SK-MEL-5 (cell line): ENCODE data around the gene ATP6V0B. TPM values are rescaled to one million over a fixed set of nuclear protein-coding genes. Genes with fewer than 3 reads are reported as not detected.

Source experiments
- DNase-seq: peaks from one replicate; pipeline ENCODE4 v3.0.0-alpha.2; 2016; ENCODE audit warnings: low read depth, low spot score
- in situ Hi-C: cut with HindIII; loops from 2 replicates; pipeline ENCODE4 v1.10.0; 2016; ENCODE audit warnings: low sequenced_read_pairs, high pct_unique_total_duplicates, low pct_unique_long_range_greater_than_20kb
- total RNA-seq: library from RNA; depleted of rRNA; stranded (reverse); fragments of >200 nt; shearing (Covaris generic); gene quantifications from 2 replicates; pipeline ENCODE4 v1.2.3, GENCODE V29; 2014

ATP6V0B gene
- total RNA-seq, 1 experiment from 2014 or later: 420 TPM

DNA sequence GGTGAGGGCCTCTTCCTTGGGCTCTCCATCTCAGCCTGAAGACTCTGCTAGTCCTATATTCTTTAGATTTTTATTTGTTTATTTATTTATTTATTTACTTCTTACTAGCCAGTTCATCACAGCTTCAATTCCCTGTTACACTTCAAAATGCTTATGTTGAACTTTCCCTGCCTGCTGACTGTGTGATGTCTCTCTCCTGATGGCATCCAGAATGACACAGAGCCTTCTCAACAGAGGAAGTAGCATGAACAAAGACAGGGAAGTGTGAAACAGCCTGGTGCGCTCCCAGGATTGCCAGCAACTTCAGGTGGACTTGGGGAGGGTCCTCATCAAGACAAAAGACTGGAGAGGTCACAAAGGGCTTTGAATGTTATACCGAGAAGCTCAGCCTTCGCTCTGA, 32.3 kb upstream of the ATP6V0B start:
- no peak for DNase-seq
- in situ Hi-C loops: no loop called here

DNA sequence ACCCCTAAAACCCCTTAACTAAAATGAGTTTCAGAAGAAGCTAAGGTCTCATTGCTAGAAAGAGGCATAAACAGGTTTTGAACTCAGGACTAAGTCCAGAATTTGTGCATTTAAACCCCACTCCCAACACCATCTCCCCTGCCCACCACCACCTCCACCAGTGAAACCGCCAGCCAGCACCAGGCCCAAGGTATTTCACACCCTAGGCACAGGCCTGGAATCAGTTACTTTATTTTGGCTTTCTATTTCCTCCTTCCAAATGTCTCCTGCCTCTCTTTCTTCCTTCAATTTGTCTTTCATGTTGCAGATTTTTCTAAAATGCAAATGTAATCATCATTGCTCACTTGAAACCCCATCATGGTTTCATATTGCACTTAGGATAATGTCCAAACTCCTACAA, 29.9 kb upstream of the ATP6V0B start:
- DNase-seq: no peak
- in situ Hi-C loops: no loop called here

DNA sequence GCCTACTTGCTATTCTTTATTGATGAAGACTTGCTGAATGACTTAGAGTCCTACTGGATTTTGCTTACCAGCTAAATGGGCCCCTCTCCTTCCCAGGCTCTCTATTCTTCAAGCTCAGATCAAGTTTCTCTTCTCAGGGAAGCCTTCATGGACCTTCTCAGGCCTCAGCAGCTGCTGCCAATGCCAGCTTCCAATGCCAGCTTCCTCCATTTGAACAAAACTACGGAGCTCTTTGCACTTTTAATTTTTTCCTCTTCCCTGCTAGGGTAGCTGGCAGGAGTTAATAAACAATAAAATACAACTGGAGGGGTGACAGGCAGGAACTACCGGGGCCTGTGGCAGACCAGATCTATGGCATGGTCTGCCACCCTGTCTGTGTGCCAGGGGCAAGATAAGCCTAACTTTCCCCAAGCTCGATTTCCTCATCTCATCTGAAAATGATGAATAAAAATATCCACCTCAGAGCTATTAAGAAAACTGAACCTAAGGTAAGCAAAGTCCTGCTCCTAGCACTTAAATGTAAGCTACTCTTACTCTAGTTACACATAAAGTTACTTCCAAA, 29.0 kb upstream of the ATP6V0B start:
- in situ Hi-C loops: no loop called here

DNA sequence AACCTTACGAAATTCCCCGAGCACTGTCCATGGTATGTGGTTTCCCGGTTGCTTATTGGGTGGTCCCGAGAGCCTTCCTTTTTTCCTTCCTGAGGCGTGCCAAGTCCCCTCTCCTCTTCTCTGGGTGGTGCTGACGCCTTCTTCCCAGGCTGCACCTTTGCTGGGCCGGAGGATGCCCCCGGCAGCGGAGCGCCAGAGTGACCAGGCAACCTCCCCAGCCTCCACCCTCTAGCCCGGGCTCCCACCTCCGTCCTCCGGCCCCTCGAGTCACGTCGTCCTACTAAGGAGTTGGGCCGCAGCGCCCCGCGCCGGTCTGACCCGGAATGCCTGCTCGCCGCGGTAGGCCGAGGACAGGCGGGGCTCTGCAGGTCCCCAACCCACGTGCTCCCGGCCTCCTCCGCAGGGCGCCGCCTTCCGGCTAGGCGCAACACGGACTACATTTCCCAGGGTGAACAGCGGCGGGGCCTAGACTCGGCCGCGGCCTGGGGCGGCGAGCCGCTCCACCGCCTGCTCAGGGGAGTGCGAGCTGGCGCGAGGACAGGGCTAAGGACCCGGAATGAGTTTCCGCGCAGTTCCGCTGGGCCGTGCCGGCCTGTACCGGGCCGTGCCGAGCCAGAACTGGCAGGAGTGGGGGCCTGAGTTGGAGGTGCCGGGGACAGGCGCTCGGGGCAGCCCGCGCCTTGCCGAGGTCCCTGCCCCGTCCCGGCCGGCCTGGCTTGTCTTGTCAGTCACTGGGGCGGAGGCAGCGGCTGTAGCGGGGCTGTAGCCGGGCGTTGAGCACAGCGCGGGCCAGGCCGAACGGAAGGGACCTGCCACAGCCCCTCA, 28.3 kb upstream of the ATP6V0B start, which contains the start of gene IPO13:
Gene IPO13, plus strand, starts transcription at position 715 of the 825 bp plus-strand sequence. CDS start 651 bp downstream, outside the sequence.
- peak; percentile 93 for DNase-seq

More for the DNA sequence above, 29.0 kb upstream of the ATP6V0B start:
- DNase-seq: no peak

DNA sequence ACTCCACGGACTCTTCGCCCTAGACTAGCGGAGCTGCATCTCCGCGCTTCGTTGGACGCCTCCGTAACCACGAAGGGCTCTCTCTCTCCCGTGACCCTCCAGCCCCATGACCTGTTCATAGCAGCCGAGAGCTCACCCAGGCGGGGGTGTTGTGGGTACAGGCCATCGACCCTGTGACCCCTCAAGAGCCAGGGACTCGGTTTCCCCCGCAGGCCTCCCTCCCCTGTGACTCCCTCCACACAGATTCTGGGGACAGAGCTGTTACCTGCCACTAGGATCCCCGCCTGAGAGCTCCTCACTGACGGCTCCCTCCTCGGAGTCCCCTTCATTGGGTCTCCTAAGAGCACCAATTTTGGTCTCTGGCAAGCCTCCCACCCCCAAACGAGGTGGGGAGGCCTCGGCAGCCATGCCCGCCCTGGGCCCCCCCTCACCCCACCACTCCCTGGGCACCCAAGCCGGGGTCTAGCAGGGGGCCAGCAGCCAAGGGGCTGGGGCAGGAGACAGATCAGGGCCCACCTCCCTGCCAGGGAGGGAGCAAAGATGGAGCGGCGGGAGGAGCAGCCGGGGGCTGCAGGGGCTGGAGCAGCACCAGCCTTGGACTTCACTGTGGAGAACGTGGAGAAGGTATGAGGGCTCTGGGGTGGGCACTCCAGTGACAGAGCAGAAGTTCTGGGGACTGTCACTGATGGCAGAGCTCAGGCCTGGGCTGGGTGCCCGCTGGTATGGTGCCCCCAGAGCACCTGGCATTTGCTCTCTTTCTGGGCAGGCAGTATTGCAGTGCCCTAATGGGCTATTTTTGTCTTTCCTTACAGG, 27.5 kb upstream of the ATP6V0B start:
- in situ Hi-C loops: no loop called here
- no peak for DNase-seq

More for the DNA sequence above, 28.3 kb upstream of the ATP6V0B start, which contains the start of gene IPO13:
- in situ Hi-C loops: no loop called here

DNA sequence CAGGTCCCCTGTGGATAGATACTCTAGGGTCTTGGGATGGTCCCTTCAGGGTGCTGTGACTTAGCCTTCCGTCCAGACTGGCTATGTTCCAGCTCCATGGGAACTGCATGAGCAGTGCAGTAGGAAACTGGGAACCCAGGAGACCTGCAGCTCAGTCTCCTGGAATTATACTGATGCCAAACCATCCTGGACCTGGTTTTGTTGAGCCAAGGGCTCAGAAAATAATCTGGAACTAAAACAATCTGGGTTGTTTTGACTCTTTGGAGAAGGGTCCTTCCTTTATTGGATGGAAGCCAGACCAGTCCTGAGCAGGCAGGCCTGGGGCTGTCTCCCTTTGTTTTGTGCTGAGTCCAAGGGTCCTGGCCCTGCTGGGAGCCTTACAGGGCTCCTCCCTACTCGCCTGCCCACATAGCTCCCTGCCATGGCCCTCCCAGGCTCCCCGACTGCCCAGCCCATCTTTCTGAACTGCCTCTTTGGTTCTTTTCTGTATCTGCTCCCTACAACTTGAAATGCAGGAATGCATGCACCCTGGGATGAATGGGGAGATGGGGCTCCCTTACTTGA, 26.8 kb upstream of the ATP6V0B start:
- in situ Hi-C loops: no loop called here
- no peak for DNase-seq

DNA sequence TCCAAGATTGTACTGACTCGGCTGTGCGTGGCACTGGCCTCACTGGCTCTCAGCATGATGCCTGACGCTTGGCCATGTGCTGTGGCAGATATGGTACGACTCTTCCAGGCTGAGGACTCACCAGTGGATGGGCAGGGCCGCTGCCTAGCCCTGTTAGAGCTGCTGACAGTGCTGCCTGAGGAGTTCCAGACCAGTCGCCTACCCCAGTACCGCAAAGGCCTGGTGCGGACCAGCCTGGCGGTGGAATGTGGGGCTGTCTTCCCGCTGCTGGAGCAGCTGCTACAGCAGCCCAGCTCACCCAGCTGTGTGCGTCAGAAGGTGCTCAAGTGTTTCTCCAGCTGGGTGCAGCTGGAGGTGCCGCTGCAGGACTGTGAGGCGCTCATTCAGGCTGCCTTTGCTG, 25.1 kb upstream of the ATP6V0B start:
- in situ Hi-C loops: no loop called here
- DNase-seq: no peak

DNA sequence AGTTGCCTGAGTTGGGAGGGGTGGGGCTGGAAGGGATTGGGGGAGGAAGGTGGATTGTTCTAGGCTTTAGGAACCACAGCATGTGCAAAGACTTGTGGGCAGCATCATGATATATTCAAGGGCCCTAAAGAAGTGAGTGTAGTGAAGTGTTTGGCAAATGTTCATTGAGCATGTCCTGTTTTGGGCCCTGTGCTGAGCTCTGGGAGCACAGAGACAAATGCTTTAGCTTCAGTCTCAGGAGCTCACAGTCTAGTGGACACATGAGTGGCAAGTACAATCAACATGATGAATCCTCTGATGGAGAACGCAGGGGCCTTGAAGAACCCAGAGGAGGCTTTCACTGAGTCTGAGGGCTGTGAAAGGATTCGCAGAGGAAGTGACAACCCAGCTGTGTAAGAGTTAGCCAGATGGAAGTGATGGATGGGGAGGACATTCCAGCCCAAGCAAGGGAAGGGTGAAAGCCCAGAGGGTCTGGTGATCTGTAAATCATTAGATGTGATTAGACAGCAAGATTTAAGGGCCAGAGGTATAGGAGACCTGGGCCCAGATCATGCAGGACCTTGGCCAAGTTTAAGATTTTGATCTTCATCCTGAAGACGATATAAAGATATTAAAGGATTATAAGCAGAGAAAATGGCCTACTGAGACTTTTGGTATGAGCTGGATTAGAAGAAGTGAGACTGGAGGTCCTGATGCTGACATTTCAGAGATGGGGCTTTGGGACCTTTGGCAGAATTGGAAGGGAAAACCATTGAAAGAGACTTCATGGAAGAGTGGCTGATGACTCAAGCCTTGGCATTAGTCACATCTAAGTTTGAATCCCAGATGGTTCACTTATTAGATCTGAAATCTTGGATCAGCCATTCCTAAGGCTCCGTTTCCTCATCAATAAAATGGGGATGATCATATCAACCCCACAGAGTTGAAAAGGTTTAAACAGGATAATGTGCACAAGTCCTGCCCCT, 23.5 kb upstream of the ATP6V0B start:
- DNase-seq: no peak
- in situ Hi-C loops: no loop called here

DNA sequence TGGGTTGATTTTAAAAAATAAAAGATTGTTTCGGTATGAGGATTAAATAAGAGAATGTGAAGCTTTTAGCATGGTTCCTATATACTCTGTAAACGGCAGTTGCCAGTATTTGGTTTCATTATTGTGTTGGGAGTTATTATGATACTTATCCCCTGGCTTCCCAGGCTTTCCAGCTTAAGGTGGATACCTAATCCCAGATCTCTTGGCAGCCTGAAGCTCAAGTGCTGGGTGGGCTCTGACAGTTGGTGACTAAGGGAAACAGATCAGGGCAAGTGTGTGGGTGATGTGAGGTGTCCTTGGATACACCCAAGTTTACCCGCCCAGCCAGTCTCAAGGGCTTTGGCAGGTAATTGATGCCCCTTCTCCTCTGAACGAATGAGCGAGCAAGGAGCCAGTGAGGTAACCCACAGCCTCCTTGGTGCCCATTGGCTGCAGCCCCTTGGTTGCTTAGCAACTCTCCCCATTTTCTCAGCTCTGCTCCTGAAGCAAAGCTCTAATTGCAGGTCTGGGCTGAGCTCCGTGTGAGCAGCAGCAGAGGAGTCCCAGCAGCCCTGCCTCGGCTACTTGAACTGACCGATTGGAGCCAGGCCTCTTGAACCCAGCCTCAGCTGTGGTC, 21.9 kb upstream of the ATP6V0B start:
- in situ Hi-C loops: no loop called here

DNA sequence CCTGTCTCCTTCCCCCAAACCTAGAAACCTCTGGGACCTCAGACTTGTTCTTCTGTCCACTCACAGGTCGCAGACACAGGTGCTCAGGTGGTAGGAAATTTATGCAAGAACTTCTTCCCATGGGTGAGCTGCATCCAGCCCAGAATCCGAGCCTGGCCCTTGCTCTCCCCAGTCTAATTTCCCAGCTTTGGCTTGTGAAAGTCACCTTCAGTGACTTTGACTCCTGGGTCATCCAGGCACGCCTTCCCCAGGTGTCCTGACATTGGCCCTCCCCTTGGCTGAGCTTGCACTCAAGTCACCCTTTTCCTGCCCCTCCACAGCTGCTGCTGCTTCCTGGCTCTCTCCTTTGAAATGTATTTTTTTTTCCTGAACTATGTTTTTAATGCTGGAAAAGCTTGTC, 21.4 kb upstream of the ATP6V0B start:
- in situ Hi-C loops: no loop called here
- no peak for DNase-seq

More for the DNA sequence above, 21.9 kb upstream of the ATP6V0B start:
- no peak for DNase-seq

DNA sequence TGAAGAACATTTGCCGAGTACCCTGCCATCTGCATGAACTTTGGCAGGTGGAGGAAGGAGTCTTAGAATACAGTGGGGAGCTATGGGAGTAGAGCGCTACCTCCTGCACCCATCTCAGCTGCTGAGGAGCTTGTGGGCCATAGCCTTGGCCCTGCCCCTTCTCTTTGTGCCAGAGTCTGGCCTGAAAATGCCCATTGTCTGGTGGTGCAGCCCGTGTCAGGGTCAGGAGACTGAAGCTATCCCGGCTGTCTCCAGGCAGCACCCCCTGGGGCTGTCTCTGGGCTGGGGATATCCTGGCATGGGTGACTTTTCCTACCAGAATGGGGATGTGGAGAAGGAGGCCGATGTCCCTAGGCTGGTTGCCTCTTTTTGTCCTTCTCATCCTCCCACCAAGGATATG, 20.7 kb upstream of the ATP6V0B start:
- DNase-seq: peak; percentile 34
- in situ Hi-C loops: no loop called here

DNA sequence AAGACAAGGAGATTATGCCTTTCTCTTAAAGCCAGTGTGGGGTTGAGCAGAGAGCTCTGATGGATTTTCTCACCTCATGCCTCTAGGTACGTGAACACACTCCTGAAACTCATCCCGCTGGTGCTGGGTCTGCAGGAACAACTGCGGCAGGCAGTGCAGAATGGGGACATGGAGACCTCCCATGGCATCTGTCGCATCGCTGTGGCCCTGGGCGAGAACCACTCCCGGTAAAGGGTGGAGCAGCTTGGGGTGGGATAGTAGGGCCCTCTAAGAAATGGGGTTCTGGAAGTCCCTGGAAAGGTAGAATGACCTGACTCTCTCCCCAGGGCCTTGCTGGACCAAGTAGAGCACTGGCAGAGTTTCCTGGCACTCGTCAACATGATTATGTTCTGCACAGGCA, 18.5 kb upstream of the ATP6V0B start:
- DNase-seq: no peak
- in situ Hi-C loops: no loop called here

DNA sequence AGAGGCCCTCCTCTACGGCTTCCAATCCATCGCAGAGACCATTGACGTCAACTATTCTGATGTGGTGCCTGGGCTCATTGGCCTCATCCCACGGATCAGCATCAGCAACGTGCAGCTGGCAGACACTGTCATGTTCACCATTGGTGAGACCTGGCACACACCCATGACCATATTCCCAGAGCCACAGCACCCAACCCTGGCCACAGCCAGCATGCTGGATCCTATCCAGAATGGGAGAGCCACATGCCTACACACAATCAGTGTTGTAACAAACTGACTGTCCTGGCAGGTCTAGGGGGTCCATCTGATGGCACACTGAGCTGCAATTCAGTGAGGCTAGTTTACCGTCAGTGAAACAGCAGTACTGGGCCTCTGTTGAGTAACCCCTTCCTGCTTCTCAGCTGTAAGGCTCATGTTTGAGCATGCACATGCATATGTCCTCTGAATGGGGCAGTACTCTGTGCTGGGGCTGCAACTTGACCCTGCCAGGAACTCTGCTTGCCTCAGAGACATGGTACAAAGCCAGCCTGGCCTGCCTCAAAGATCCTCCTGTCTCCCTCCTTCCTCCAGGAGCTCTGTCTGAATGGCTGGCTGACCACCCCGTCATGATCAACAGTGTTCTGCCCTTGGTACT, 17.2 kb upstream of the ATP6V0B start:
- in situ Hi-C loops: no loop called here
- DNase-seq: no peak

DNA sequence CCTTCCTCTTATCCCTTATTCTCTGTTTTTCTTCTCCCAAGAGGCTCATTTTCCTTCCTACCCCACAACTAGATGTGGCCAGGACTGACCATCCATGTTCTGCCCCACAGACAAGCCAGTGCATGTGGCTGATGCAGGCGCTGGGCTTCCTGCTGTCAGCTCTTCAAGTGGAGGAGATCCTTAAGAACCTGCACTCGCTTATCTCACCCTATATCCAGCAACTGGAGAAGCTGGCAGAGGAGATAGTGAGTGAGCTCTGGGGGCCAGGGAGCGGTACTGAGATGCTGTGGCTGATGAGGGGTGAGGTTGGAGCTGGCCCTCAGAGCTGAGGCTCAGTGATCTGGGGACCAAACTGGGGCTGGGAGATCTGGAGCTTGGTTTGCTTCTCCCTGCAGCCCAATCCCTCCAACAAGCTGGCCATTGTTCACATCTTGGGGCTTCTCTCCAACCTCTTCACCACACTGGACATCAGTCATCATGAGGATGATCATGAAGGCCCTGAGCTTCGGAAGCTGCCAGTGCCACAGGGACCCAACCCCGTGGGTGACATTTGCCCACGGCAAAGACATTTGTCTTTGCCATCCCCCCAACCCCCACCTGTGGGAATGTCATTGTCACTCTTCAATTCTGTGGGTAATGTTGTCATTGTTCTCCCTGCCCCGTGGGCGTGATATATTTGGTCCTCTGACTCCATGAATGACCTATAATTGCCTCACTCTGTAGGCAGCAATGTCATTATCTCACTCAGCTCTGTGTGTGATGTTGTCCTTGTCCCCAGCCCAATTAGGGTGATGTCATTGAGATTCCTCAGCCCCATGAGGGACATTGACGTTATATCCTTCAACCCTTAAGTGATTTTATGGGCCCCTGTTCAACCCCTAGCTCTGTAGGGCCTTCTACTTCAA, 16.2 kb upstream of the ATP6V0B start:
- in situ Hi-C loops: no loop called here
- no peak for DNase-seq

DNA sequence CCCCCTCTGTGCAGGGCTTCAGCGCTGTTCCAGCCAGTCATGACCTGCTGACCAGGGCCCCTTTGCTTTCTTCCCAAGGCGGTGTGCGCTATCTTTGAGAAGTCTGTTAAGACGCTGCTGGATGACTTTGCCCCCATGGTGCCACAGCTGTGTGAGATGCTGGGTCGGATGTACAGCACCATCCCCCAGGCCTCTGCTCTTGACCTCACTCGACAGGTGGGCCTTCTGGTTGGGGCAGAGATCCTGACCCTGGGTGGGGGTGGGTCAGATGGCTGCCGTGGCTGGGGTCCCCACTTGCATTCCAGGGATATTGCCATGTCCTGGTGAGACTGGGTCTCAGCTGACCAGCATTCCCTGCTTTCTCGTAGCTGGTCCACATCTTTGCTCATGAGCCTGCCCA, 14.0 kb upstream of the ATP6V0B start:
- in situ Hi-C loops: no loop called here
- no peak for DNase-seq
